ENCODE data around the gene HCAR1.
"Not testable (repeated sequence)": the region's sequence is repeated elsewhere in the genome, so short reads cannot be mapped to it uniquely, and the experiment has no call there.

GRCh38 chr12:122715211-122715610 lies 15.4 kb downstream of the HCAR1 start:
- TF ChIP-seq CTCF (IDR thresholded peaks at IDR 0.05; ENCODE audit: insufficient read depth, low read length); POLR2AphosphoS5 (IDR thresholded peaks at IDR 0.05; ENCODE audit: low read depth); SPI1 (IDR thresholded peaks at IDR 0.05; ENCODE audit: borderline replicate concordance, low read depth); GABPA (IDR thresholded peaks at IDR 0.05; ENCODE audit: low read depth): not testable (repeated sequence)
- TF ChIP-seq, protein P1, sequence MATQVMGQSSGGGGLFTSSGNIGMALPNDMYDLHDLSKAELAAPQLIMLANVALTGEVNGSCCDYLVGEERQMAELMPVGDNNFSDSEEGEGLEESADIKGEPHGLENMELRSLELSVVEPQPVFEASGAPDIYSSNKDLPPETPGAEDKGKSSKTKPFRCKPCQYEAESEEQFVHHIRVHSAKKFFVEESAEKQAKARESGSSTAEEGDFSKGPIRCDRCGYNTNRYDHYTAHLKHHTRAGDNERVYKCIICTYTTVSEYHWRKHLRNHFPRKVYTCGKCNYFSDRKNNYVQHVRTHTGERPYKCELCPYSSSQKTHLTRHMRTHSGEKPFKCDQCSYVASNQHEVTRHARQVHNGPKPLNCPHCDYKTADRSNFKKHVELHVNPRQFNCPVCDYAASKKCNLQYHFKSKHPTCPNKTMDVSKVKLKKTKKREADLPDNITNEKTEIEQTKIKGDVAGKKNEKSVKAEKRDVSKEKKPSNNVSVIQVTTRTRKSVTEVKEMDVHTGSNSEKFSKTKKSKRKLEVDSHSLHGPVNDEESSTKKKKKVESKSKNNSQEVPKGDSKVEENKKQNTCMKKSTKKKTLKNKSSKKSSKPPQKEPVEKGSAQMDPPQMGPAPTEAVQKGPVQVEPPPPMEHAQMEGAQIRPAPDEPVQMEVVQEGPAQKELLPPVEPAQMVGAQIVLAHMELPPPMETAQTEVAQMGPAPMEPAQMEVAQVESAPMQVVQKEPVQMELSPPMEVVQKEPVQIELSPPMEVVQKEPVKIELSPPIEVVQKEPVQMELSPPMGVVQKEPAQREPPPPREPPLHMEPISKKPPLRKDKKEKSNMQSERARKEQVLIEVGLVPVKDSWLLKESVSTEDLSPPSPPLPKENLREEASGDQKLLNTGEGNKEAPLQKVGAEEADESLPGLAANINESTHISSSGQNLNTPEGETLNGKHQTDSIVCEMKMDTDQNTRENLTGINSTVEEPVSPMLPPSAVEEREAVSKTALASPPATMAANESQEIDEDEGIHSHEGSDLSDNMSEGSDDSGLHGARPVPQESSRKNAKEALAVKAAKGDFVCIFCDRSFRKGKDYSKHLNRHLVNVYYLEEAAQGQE (IDR thresholded peaks at IDR 0.05; ENCODE audit: insufficient replicate concordance, low read depth): not testable (repeated sequence)

Measured in HL-60 (cell line).